ENCODE results near the gene MAPK8. TPM values are rescaled to one million over a fixed set of nuclear protein-coding genes. Genes with fewer than 3 reads are reported as not detected.
A peak's percentile ranks its signal among the peaks of the same experiment; 100 is the strongest.

MAPK8 gene
- total RNA-seq, 3 donors from 2014 or later = 31.5 to 34.5 (median 33.7) TPM

GRCh38 chr10:48462482-48463020 is 156.1 kb downstream of the MAPK8 start:
- no peak overlapping the region for H3K4me3 Mint-ChIP-seq
- no peaks in the 10 kb centered on the region for H3K36me3 Mint-ChIP-seq (ENCODE audit: insufficient read depth)
- ATAC-seq (no peak), DNase-seq (no peak)
- no peaks in the 10 kb centered on the region for H3K4me1 Mint-ChIP-seq (ENCODE audit: low read depth)
- H3K9me3 Mint-ChIP-seq = no peaks in the 10 kb centered on the region
- peaks cover under 1% of the 10 kb centered on the region for H3K27me3 Mint-ChIP-seq (ENCODE audit: low read depth)

GRCh38 chr10:48463318-48464003 is 157.0 kb downstream of the MAPK8 start:
- Mint-ChIP-seq H3K27me3 (ENCODE audit: low read depth) (no peaks in the 10 kb centered on the region), H3K4me3 (no peak overlapping the region), H3K4me1 (ENCODE audit: low read depth) (no peaks in the 10 kb centered on the region), H3K36me3 (ENCODE audit: insufficient read depth) (no peaks in the 10 kb centered on the region), H3K9me3 (no peaks in the 10 kb centered on the region)
- no peak for DNase-seq
- no peak for ATAC-seq

DNA sequence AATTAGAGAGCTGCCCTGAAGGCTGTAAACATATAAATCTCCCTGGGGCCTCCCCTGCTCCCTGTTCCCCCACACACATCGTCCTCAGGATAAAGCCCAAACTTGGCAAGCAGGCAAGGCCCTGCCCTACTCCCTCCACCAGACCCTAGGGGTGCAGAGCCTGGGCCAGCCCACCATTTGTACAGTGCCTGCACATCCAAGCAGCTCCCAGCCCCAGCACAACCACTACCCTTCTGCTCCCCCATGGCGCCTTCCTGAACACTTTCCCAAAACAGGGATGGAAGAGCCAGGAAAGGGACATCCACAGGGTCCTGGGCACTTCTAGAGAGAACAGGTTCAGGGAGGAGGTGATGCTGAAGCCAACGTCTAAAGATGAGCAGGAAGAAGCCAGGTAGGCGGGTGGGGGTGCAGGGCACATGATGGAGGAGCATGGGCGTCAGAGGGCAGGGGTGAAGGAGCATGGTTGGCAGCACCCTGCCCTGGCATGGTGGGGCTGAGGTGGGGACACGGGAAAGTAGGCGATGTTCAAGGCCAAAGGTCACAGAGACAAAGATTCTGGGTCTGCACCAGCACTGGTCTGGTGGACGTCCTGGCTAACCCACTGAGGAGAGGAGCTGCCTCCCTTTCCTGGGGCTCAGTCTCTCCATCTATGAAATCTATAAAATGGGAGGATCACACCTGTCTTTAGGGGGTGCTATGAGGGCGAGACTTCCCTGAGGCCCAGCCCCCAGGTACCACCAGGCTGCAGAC is 157.8 kb downstream of the MAPK8 start:
- no peak overlapping the region for H3K4me3 Mint-ChIP-seq
- peak in 1 of 2 donors; percentile 13 for ATAC-seq
- H3K36me3 Mint-ChIP-seq (ENCODE audit: insufficient read depth) = no peaks in the 10 kb centered on the region
- no peaks in the 10 kb centered on the region for H3K9me3 Mint-ChIP-seq
- H3K4me1 Mint-ChIP-seq (ENCODE audit: low read depth) = no peaks in the 10 kb centered on the region
- DNase-seq = no peak
- no peaks in the 10 kb centered on the region for H3K27me3 Mint-ChIP-seq (ENCODE audit: low read depth)

DNA sequence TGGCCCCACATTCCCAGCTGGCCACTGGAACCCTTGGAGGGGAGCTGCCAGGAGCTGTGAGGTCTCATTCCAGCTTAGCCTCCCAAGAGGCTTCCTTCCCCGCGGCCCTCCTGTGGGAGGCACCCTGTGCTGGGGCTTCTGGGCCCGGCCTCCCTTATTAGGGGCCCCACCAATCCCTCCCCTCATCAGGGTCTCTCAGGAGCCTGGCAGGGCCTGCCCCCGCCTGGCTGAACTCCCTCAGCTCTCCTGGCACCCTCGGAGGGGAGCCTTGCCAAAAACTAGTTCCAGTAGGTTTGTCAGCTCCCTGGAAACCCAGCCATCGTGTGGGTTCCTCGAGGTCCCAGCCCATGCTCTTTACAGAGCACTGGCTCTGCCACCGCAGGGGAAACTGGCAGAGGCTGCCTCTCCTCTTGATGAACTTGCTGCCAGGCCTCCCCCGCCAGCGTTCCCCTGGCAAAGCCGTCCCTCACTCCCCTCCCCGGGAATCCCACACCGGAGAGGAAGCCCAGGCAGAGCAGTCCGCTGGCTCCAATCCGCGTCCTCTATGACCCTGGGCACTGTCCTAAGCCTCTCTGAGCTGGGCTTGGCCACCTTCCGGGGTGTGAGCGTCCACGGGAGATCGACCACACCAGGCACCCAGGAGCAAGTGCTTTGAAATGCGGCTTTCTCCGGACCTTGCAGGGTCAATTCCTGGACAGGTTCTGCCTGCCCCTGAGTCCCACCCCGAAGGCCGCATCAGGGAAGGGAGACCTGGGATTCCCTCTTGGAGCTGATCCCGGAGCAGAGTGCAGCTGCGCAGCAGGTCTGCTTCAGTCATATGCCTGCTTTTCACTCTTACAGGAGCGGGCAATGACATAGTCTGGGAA is 158.6 kb downstream of the MAPK8 start:
- no peak for ATAC-seq
- no peak for DNase-seq
- Mint-ChIP-seq H3K27me3 (ENCODE audit: low read depth) (no peaks in the 10 kb centered on the region), H3K36me3 (ENCODE audit: insufficient read depth) (no peaks in the 10 kb centered on the region), H3K4me3 (no peak overlapping the region), H3K4me1 (ENCODE audit: low read depth) (no peaks in the 10 kb centered on the region), H3K9me3 (no peaks in the 10 kb centered on the region)

DNA sequence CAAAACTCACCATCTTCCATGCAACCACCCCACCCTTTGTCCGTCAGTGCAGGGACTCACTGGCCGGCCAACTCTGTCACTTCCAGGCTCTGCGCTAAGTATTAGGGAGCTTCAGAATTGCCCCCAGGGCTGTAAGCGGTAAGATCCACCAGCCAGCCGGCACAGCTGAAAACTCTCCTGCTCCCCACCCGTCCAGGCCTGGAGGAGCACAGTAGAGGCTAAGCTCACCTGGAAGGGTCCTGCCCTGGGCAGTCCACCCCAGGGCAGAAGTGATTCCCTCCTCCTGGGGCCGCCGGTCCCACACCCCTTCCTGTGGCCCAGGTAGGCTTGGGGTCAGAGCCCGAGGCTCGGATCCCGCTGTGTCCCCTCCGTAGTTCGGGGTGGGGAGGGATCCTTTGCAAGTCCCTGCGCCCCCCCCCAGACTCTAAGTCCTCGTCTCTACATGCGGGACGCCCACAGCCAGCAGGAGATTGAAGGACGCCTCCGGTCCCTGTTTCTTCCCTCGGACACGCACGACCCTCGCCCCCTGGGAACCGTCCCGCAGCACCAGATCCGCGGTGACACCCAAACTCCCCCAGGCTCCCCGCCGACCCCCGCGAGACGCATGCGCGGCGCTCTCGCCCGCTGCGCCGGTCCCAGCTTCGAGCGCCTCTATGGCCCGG is 159.5 kb downstream of the MAPK8 start:
- ATAC-seq = no peak
- DNase-seq = no peak
- H3K27me3 Mint-ChIP-seq (ENCODE audit: low read depth) = no peaks in the 10 kb centered on the region
- H3K36me3 Mint-ChIP-seq (ENCODE audit: insufficient read depth) = no peaks in the 10 kb centered on the region
- no peaks in the 10 kb centered on the region for H3K9me3 Mint-ChIP-seq
- H3K4me3 Mint-ChIP-seq = no peak overlapping the region
- no peaks in the 10 kb centered on the region for H3K4me1 Mint-ChIP-seq (ENCODE audit: low read depth)

GRCh38 chr10:48466611-48467240 is 160.2 kb downstream of the MAPK8 start:
- Mint-ChIP-seq H3K4me1 (ENCODE audit: low read depth) (no peaks in the 10 kb centered on the region), H3K4me3 (no peak overlapping the region), H3K27me3 (ENCODE audit: low read depth) (no peaks in the 10 kb centered on the region), H3K9me3 (no peaks in the 10 kb centered on the region), H3K36me3 (ENCODE audit: insufficient read depth) (no peaks in the 10 kb centered on the region)
- DNase-seq = no peak
- no peak for ATAC-seq

DNA sequence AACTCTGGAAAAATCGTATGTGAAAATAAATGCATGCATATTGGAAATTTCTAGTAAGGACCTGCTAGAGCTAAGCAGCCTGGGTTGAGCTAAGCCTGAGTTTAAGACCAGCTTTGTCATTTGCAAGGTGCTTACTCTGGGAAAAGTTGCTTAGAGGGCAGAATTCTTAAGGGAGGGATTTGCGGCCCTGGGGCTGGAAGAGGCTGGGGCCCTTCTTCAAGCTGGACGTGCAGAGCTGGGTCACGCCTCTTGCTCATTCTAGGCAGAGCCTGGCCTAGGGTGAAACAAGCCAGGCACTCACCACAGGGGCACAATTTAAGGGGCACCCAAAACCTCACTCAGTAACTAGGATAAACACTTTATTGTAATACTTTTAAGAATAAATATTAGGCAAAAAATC is 161.2 kb downstream of the MAPK8 start:
- ATAC-seq (no peak), DNase-seq (no peak)
- Mint-ChIP-seq H3K27me3 (ENCODE audit: low read depth) (no peaks in the 10 kb centered on the region), H3K36me3 (ENCODE audit: insufficient read depth) (no peaks in the 10 kb centered on the region), H3K9me3 (no peaks in the 10 kb centered on the region), H3K4me1 (ENCODE audit: low read depth) (no peaks in the 10 kb centered on the region), H3K4me3 (no peak overlapping the region)

GRCh38 chr10:48468130-48468790 is 161.8 kb downstream of the MAPK8 start:
- Mint-ChIP-seq H3K4me3 (no peak overlapping the region), H3K9me3 (no peaks in the 10 kb centered on the region), H3K4me1 (ENCODE audit: low read depth) (no peaks in the 10 kb centered on the region), H3K27me3 (ENCODE audit: low read depth) (no peaks in the 10 kb centered on the region), H3K36me3 (ENCODE audit: insufficient read depth) (no peaks in the 10 kb centered on the region)
- DNase-seq (no peak), ATAC-seq (no peak)

DNA sequence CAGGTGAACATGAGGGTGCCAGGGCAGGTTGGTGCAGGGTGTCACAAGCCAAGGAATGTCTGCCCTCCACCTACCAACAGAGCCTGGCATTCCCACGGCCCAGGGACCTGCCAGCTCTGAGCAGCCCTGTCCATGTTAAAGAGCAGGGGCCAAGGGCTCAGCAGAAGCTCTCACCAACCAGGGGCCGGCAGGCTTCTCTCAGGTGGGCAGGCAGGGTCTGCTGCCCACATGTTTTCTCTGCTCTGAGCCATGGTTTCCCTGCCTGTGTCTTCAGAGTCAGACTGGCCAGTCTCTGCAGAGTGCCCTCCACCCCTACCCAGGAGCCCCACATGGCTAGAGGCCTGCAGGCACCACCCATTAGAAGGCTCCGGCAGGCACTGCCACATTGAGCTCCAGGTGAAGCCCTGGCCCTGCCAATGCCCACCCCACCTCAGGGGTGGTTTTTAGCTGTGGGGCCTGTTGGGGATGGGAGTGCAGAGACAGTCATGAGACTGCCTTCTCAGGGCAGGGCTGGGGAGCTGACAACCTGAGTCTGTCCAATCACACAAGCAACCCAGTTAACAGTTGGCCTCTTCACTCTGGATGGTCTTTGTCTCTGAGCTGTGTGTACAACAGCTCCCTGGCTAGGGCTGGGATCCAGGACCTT is 162.5 kb downstream of the MAPK8 start:
- H3K4me3 Mint-ChIP-seq = no peak overlapping the region
- H3K27me3 Mint-ChIP-seq (ENCODE audit: low read depth) = no peaks in the 10 kb centered on the region
- ATAC-seq (no peak), DNase-seq (no peak)
- no peaks in the 10 kb centered on the region for H3K36me3 Mint-ChIP-seq (ENCODE audit: insufficient read depth)
- H3K4me1 Mint-ChIP-seq (ENCODE audit: low read depth) = no peaks in the 10 kb centered on the region
- no peaks in the 10 kb centered on the region for H3K9me3 Mint-ChIP-seq

GRCh38 chr10:48469516-48470020 is 163.1 kb downstream of the MAPK8 start:
- no peak for DNase-seq
- Mint-ChIP-seq H3K4me1 (ENCODE audit: low read depth) (no peaks in the 10 kb centered on the region), H3K27me3 (ENCODE audit: low read depth) (no peaks in the 10 kb centered on the region), H3K9me3 (no peaks in the 10 kb centered on the region), H3K36me3 (ENCODE audit: insufficient read depth) (no peaks in the 10 kb centered on the region), H3K4me3 (no peak overlapping the region)
- ATAC-seq = no peak

- DNase-seq = no peak
- Mint-ChIP-seq H3K27me3 (ENCODE audit: low read depth) (peaks cover under 1% of the 10 kb centered on the region), H3K36me3 (ENCODE audit: insufficient read depth) (no peaks in the 10 kb centered on the region), H3K9me3 (no peaks in the 10 kb centered on the region), H3K4me3 (no peak overlapping the region), H3K4me1 (ENCODE audit: low read depth) (no peaks in the 10 kb centered on the region)
- ATAC-seq = no peak
These were observed 163.8 kb downstream of the MAPK8 start for GRCh38 chr10:48470115-48470892.

All from activated T-cell treated with anti-CD3 and anti-CD28 coated beads, Interleukin-2, amount 50 U/mL, for 4 hours (primary cell).